K562 (cell line): Measurements from ENCODE around the gene GZMM. TPM values are rescaled to one million over a fixed set of nuclear protein-coding genes. Genes with fewer than 3 reads are reported as not detected.
A peak's percentile ranks its signal among the peaks of the same experiment; 100 is the strongest.

Experiments
- CBFA2T3 ChIP-seq: fragments of 450-650 bp; IDR thresholded peaks from 2 replicates; pipeline ENCODE4 v1.6.1; 2017
- CEBPB ChIP-seq: fragments of 450-650 bp; IDR thresholded peaks from 2 replicates; pipeline ENCODE4 v1.6.1; 2016; ENCODE audit warnings: missing genetic modification characterization, missing compliant biosample characterization
- DIDO1 ChIP-seq: fragments of 450-650 bp; IDR thresholded peaks from 2 replicates; pipeline ENCODE4 v1.6.1; 2016; ENCODE audit warnings: low read depth, missing biosample characterization, missing genetic modification characterization
- EGR1 ChIP-seq: fragments of 450-650 bp; conservative IDR thresholded peaks from 2 replicates; pipeline ENCODE4 v1.6.1; 2017; ENCODE audit warnings: mild to moderate bottlenecking
- KAT8 ChIP-seq: fragments of 450-650 bp; IDR thresholded peaks from 2 replicates; pipeline ENCODE4 v1.6.1; 2016; ENCODE audit warnings: low read depth, mild to moderate bottlenecking
- LEF1 ChIP-seq: fragments of 450-650 bp; IDR thresholded peaks from 2 replicates; pipeline ENCODE4 v1.6.1; 2016; ENCODE audit warnings: mild to moderate bottlenecking
- NFATC3 ChIP-seq: fragments of 450-650 bp; IDR thresholded peaks from 2 replicates; pipeline ENCODE4 v1.6.1; 2017; ENCODE audit warnings: mild to moderate bottlenecking
- POLR2G ChIP-seq: fragments of 200-400 bp; formaldehyde crosslinking; IDR thresholded peaks from 2 replicates; pipeline ENCODE4 v1.6.1; 2017; ENCODE audit warnings: low read depth, mild to moderate bottlenecking, antibody characterized with exemption, low read length, moderate library complexity
- RAD51 ChIP-seq: fragments of 450-650 bp; IDR thresholded peaks from 2 replicates; pipeline ENCODE4 v1.7.1; 2016; ENCODE audit warnings: low read depth, mild to moderate bottlenecking, borderline replicate concordance
- SMARCA5 ChIP-seq: fragments of 450-650 bp; IDR thresholded peaks from 2 replicates; pipeline ENCODE4 v1.6.1; 2016
- STAT5B ChIP-seq: fragments of 250-450 bp; sonication (Bioruptor Pico); IDR thresholded peaks from 2 replicates; pipeline ENCODE4 v1.8.0; 2021; ENCODE audit warnings: mild to moderate bottlenecking, inconsistent platforms
- TAF15 ChIP-seq: fragments of 200-400 bp; formaldehyde crosslinking; IDR thresholded peaks from 2 replicates; pipeline ENCODE4 v1.6.1; 2017; ENCODE audit warnings: mild to moderate bottlenecking, low read depth, low read length, moderate library complexity
- ZFP36 ChIP-seq: fragments of 150-350 bp; IDR thresholded peaks from 2 replicates; pipeline ENCODE4 v1.6.1; 2018; ENCODE audit warnings: low read length, low read depth; ENCODE audit not compliant: partially characterized antibody
- ZNF184 ChIP-seq: sonication (generic); formaldehyde crosslinking; IDR thresholded peaks from 2 replicates; pipeline ENCODE4 v1.5.0; 2020; ENCODE audit warnings: missing genetic modification reagents
- polyA plus RNA-seq, 8 experiments: library from polyadenylated mRNA; depleted of rRNA in 4 of 8; stranded (reverse) in 5 of 8; unstranded in 3 of 8; fragments of >200 nt; fragmentation: Nextera tagmentation in 2 of 8; fragmentation: Illumina TruSeq in 1 of 8; extraction: Ambion mirVana in 2 of 8; extraction: Trizol in 1 of 8; gene quantifications; 2 replicates each; pipeline versions ENCODE4 v1.2.1 to v1.2.3, GENCODE V29; 2011 to 2014; ENCODE audit warnings: inconsistent platforms in 1 of 8, missing spikeins in 1 of 8
- total RNA-seq, 7 experiments: library from RNA; depleted of rRNA in 6 of 7; stranded (reverse); fragments of >200 nt in 6 of 7; fragmentation: Illumina TruSeq in 2 of 7; extraction: Trizol in 2 of 7; gene quantifications; 2 replicates each; pipeline versions ENCODE4 v1.2.1 to v1.2.3, GENCODE V29; 2011 to 2021; ENCODE audit warnings: low replicate concordance in 1 of 7
- TF ChIP-seq, protein P1 (sequence below): fragments of 450-650 bp; IDR thresholded peaks from 2 replicates; pipeline ENCODE4 v1.6.1; 2016; ENCODE audit warnings: mild to moderate bottlenecking, moderate library complexity
- TF ChIP-seq, protein P2 (sequence below): fragments of 250-450 bp; sonication (Bioruptor Pico); IDR thresholded peaks from 2 replicates; pipeline ENCODE4 v1.5.0; 2020; ENCODE audit warnings: mild to moderate bottlenecking
- TF ChIP-seq, protein P3 (sequence below): sonication (generic); formaldehyde crosslinking; IDR thresholded peaks from 2 replicates; pipeline ENCODE4 v1.8.1; 2023; ENCODE audit warnings: mild to moderate bottlenecking, missing genetic modification reagents

The GZMM gene
- total and polyA plus RNA-seq, 9 of the 15 experiments (the other 6 are each of a cell fraction or from before 2014, with no cell fraction given), result 0.08 to 2.6 (median 0.70) TPM; not detected in 2

DNA sequence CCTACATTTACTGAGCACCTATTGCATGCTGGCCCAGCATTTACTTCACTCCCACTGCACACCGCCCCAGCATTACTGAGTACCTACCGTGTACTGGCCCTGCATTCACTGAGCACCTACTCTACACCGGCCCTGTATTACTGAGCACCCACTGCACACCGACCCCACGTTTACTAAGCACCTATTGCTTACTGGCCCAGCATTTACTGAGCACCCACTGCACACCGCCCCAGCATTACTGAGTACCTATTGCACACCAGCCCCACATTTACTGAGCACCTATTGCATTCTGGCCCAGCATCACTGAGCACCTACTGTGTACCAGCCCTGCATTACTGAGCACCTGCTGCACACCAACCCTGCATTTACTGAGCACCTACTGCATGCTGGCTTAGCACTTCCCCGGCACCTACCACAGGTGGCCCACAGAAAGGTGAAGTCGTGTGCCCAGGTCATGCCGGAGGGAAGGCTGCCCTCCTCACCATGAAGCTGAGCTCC is 29.6 kb upstream of the GZMM start (continued):
- TF ChIP-seq, protein P1, sequence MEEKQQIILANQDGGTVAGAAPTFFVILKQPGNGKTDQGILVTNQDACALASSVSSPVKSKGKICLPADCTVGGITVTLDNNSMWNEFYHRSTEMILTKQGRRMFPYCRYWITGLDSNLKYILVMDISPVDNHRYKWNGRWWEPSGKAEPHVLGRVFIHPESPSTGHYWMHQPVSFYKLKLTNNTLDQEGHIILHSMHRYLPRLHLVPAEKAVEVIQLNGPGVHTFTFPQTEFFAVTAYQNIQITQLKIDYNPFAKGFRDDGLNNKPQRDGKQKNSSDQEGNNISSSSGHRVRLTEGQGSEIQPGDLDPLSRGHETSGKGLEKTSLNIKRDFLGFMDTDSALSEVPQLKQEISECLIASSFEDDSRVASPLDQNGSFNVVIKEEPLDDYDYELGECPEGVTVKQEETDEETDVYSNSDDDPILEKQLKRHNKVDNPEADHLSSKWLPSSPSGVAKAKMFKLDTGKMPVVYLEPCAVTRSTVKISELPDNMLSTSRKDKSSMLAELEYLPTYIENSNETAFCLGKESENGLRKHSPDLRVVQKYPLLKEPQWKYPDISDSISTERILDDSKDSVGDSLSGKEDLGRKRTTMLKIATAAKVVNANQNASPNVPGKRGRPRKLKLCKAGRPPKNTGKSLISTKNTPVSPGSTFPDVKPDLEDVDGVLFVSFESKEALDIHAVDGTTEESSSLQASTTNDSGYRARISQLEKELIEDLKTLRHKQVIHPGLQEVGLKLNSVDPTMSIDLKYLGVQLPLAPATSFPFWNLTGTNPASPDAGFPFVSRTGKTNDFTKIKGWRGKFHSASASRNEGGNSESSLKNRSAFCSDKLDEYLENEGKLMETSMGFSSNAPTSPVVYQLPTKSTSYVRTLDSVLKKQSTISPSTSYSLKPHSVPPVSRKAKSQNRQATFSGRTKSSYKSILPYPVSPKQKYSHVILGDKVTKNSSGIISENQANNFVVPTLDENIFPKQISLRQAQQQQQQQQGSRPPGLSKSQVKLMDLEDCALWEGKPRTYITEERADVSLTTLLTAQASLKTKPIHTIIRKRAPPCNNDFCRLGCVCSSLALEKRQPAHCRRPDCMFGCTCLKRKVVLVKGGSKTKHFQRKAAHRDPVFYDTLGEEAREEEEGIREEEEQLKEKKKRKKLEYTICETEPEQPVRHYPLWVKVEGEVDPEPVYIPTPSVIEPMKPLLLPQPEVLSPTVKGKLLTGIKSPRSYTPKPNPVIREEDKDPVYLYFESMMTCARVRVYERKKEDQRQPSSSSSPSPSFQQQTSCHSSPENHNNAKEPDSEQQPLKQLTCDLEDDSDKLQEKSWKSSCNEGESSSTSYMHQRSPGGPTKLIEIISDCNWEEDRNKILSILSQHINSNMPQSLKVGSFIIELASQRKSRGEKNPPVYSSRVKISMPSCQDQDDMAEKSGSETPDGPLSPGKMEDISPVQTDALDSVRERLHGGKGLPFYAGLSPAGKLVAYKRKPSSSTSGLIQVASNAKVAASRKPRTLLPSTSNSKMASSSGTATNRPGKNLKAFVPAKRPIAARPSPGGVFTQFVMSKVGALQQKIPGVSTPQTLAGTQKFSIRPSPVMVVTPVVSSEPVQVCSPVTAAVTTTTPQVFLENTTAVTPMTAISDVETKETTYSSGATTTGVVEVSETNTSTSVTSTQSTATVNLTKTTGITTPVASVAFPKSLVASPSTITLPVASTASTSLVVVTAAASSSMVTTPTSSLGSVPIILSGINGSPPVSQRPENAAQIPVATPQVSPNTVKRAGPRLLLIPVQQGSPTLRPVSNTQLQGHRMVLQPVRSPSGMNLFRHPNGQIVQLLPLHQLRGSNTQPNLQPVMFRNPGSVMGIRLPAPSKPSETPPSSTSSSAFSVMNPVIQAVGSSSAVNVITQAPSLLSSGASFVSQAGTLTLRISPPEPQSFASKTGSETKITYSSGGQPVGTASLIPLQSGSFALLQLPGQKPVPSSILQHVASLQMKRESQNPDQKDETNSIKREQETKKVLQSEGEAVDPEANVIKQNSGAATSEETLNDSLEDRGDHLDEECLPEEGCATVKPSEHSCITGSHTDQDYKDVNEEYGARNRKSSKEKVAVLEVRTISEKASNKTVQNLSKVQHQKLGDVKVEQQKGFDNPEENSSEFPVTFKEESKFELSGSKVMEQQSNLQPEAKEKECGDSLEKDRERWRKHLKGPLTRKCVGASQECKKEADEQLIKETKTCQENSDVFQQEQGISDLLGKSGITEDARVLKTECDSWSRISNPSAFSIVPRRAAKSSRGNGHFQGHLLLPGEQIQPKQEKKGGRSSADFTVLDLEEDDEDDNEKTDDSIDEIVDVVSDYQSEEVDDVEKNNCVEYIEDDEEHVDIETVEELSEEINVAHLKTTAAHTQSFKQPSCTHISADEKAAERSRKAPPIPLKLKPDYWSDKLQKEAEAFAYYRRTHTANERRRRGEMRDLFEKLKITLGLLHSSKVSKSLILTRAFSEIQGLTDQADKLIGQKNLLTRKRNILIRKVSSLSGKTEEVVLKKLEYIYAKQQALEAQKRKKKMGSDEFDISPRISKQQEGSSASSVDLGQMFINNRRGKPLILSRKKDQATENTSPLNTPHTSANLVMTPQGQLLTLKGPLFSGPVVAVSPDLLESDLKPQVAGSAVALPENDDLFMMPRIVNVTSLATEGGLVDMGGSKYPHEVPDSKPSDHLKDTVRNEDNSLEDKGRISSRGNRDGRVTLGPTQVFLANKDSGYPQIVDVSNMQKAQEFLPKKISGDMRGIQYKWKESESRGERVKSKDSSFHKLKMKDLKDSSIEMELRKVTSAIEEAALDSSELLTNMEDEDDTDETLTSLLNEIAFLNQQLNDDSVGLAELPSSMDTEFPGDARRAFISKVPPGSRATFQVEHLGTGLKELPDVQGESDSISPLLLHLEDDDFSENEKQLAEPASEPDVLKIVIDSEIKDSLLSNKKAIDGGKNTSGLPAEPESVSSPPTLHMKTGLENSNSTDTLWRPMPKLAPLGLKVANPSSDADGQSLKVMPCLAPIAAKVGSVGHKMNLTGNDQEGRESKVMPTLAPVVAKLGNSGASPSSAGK, result no peak
- TF ChIP-seq KAT8, result no peak
- TF ChIP-seq NFATC3, result no peak
- no peak for TF ChIP-seq DIDO1 (tag)
- TF ChIP-seq, protein P2, sequence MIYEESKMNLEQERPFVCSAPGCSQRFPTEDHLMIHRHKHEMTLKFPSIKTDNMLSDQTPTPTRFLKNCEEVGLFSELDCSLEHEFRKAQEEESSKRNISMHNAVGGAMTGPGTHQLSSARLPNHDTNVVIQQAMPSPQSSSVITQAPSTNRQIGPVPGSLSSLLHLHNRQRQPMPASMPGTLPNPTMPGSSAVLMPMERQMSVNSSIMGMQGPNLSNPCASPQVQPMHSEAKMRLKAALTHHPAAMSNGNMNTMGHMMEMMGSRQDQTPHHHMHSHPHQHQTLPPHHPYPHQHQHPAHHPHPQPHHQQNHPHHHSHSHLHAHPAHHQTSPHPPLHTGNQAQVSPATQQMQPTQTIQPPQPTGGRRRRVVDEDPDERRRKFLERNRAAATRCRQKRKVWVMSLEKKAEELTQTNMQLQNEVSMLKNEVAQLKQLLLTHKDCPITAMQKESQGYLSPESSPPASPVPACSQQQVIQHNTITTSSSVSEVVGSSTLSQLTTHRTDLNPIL (CRISPR knock-in tag), result no peak
- no peak for TF ChIP-seq CEBPB (tag)
- no peak for TF ChIP-seq LEF1
- TF ChIP-seq RAD51, result no peak
- no peak for TF ChIP-seq CBFA2T3
- TF ChIP-seq POLR2G, result no peak
- peak; percentile 61; the same call in 1 of the 2 replicates for TF ChIP-seq SMARCA5
- TF ChIP-seq STAT5B, result no peak
- TF ChIP-seq ZNF184 (CRISPR knock-in tag), result no peak
- TF ChIP-seq EGR1, result no peak
- peak; percentile 75 for TF ChIP-seq ZFP36
- no peak for TF ChIP-seq TAF15
- TF ChIP-seq, protein P3, sequence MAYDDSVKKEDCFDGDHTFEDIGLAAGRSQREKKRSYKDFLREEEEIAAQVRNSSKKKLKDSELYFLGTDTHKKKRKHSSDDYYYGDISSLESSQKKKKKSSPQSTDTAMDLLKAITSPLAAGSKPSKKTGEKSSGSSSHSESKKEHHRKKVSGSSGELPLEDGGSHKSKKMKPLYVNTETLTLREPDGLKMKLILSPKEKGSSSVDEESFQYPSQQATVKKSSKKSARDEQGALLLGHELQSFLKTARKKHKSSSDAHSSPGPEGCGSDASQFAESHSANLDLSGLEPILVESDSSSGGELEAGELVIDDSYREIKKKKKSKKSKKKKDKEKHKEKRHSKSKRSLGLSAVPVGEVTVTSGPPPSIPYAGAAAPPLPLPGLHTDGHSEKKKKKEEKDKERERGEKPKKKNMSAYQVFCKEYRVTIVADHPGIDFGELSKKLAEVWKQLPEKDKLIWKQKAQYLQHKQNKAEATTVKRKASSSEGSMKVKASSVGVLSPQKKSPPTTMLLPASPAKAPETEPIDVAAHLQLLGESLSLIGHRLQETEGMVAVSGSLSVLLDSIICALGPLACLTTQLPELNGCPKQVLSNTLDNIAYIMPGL (CRISPR knock-in tag), result no peak
